ENCODE measurements around the gene MED27.

Gene MED27

DNA sequence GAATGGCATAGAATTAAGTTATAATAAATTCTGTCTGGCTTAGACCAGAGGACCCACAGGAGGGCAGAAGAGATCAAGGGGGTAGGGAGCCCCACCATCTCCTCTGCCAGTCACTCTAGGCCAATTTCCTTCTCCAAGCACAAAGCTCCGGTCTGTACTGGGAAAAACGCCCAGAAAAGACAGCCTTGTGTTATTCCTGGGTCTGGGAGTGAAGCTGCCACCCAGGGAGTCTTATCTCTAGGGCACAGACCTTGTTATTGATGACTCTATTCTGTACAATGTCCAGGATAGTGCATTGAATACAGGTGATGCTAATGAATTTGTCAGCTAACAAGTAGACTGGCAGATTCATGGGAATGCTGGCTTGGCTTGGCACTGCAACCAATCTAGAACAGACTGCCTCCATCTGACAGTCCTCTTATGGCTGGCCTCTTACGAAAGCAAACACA is 60.7 kb downstream of the MED27 start:
- H3K4me1 Mint-ChIP-seq, result peaks cover 83% of the 10 kb centered on the region
- no peaks in the 10 kb centered on the region for H3K27me3 Mint-ChIP-seq (ENCODE audit: low read depth, poor library complexity)
- H3K4me3 Mint-ChIP-seq, result no peak overlapping the region
- H3K9me3 Mint-ChIP-seq, result peaks cover 3% of the 10 kb centered on the region
- H3K27ac Mint-ChIP-seq, result no peak overlapping the region
- no peak for TF ChIP-seq CTCF (IDR thresholded peaks at IDR 0.05)
- DNase-seq, result no peak
- H3K36me3 Mint-ChIP-seq (ENCODE audit: low read depth), result peaks cover 5% of the 10 kb centered on the region

GRCh38 chr9:132016456-132016855 is 63.2 kb downstream of the MED27 start:
- Mint-ChIP-seq H3K27ac (no peak overlapping the region), H3K27me3 (ENCODE audit: low read depth, poor library complexity) (no peaks in the 10 kb centered on the region), H3K36me3 (ENCODE audit: low read depth) (peaks cover 15% of the 10 kb centered on the region), H3K4me1 (peaks cover 82% of the 10 kb centered on the region), H3K4me3 (no peak overlapping the region), H3K9me3 (no peaks in the 10 kb centered on the region)
- DNase-seq, result no peak
- no peak for TF ChIP-seq CTCF (IDR thresholded peaks at IDR 0.05)

- DNase-seq, result no peak
- TF ChIP-seq CTCF (IDR thresholded peaks at IDR 0.05), result no peak
- Mint-ChIP-seq H3K27me3 (ENCODE audit: low read depth, poor library complexity) (no peaks in the 10 kb centered on the region), H3K36me3 (ENCODE audit: low read depth) (peaks cover 15% of the 10 kb centered on the region), H3K4me3 (no peak overlapping the region), H3K27ac (no peak overlapping the region), H3K9me3 (no peaks in the 10 kb centered on the region), H3K4me1 (peaks cover 76% of the 10 kb centered on the region)
Observed at GRCh38 chr9:132015866-132016265, 63.8 kb downstream of the MED27 start.

DNA sequence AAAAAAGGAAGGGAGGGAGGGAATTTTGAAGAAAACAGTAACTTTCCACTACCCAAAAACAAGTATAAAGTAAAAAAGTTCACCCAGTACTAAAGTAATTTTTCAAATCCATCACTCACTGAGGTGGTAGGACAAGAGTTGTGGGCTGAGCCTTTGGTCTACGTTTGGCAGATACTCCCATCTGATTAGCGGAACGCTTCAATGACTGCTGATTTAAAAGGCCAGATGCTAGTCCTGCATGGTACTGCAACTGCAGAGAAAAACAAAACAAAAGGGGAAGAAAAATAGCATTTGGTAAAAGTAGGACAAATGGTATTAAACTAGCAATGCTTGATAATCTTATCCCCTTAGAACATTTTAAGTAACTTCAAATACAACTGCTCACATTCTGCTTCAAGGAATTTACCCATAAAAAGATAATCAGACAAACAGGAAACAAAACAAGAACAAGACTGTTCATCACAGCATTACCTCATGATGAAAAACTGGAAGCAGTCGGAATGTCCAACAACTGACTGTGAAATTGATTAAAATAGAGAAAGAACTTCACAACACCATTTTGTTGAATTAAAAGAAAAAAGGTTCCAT is 65.4 kb downstream of the MED27 start:
- DNase-seq, result no peak
- Mint-ChIP-seq H3K27me3 (ENCODE audit: low read depth, poor library complexity) (no peaks in the 10 kb centered on the region), H3K27ac (peak overlapping the region; percentile 14), H3K9me3 (no peaks in the 10 kb centered on the region), H3K36me3 (ENCODE audit: low read depth) (peaks cover 23% of the 10 kb centered on the region), H3K4me3 (no peak overlapping the region), H3K4me1 (peaks cover 61% of the 10 kb centered on the region)
- no peak for TF ChIP-seq CTCF (IDR thresholded peaks at IDR 0.05)

- H3K27ac Mint-ChIP-seq, result no peak overlapping the region
- no peak overlapping the region for H3K4me3 Mint-ChIP-seq
- H3K27me3 Mint-ChIP-seq (ENCODE audit: low read depth, poor library complexity), result no peaks in the 10 kb centered on the region
- TF ChIP-seq CTCF (IDR thresholded peaks at IDR 0.05), result no peak
- no peak for DNase-seq
- H3K4me1 Mint-ChIP-seq, result peaks cover 68% of the 10 kb centered on the region
- H3K36me3 Mint-ChIP-seq (ENCODE audit: low read depth), result peaks cover 25% of the 10 kb centered on the region
- H3K9me3 Mint-ChIP-seq, result no peaks in the 10 kb centered on the region
Observed at GRCh38 chr9:132012704-132013357, 66.8 kb downstream of the MED27 start.

DNA sequence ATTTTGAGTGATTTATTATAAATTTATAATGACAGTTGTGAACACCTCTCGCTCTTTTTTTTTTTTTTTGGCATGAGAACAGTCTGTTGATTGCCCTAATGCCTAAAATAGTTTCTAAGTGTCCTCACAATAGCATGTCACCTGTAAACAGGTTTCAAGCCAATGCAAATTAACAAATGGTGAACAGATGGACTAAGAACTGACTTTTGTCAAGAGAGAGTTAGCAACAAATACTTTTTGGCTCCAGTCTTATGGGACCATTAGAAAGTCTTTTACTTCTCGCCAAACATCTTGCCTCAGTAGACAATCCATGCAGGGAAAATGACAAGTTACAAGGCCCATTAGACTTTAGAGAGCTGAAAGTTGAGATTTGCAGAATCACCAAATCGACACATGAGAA is 67.8 kb downstream of the MED27 start:
- Mint-ChIP-seq H3K4me3 (no peak overlapping the region), H3K27ac (no peak overlapping the region)
- no peak for DNase-seq

More for the DNA sequence above, 67.8 kb downstream of the MED27 start:
- Mint-ChIP-seq H3K36me3 (ENCODE audit: low read depth) (peaks cover 25% of the 10 kb centered on the region), H3K4me1 (peaks cover 65% of the 10 kb centered on the region), H3K9me3 (no peaks in the 10 kb centered on the region), H3K27me3 (ENCODE audit: low read depth, poor library complexity) (no peaks in the 10 kb centered on the region)
- TF ChIP-seq CTCF (IDR thresholded peaks at IDR 0.05), result no peak
